ENCODE results near the gene UBE3C.
"Not testable (repeated sequence)": the region's sequence is repeated elsewhere in the genome, so short reads cannot be mapped to it uniquely, and the experiment has no call there.

- TF ChIP-seq EZH2phosphoT487 (IDR thresholded peaks at IDR 0.05; ENCODE audit: insufficient read depth, low read depth); EZH2 (IDR thresholded peaks at IDR 0.05; ENCODE audit: insufficient read depth, poor library complexity, severe bottlenecking): not testable (repeated sequence)
These were observed 35.1 kb upstream of the UBE3C start for GRCh38 chr7:157103641-157104040.
